NOMO-1 (cell line): Measurements from ENCODE around the gene FOXP1.

ENCODE experiments used
- DNase-seq, 2 experiments: peaks; one replicate each; lab custom pipeline; 2025; ENCODE audit not compliant: unreplicated experiment in 2 of 2; lab: John Stamatoyannopoulos, UW

The FOXP1 gene

DNA sequence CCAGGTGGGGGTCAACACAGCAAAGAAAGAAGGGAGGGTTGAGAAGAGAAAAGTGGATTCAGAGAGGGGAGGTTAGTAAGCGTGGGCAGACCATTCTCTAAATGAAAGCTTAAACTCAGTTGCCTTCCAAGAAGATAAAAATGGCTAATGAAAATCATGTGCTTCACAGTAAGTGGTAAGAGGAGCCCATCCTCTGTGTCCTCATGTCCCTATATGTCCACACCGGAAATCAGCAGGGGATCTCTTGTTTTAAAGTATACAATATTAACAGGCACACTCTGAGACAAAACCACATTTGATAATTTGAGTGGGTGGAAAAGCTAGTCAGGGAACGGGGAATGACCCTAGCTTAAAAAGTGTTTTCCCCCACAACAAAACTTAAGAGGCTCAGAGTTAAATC lies 4.4 kb upstream of the FOXP1 start:
- DNase-seq: no peak

DNA sequence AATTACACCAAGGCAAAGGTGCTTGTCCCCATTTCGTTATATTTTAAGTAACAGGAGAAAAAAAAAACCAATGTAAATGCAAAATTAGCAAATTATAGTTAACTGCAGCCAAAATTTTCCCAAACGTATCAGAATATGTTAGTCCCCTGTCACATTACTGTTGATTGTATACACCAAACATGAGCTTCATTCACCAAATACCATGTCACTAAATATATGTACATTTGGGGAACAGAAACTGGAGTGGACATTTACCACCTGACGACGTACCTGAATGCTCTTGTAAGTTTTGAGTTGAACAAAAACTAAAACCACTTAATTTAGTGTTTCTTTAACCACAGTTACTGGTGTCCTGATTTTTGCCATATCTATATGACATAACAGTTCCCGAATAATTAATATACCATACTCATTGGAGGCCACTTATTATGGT lies 3.3 kb upstream of the FOXP1 start:
- no peak for DNase-seq

DNA sequence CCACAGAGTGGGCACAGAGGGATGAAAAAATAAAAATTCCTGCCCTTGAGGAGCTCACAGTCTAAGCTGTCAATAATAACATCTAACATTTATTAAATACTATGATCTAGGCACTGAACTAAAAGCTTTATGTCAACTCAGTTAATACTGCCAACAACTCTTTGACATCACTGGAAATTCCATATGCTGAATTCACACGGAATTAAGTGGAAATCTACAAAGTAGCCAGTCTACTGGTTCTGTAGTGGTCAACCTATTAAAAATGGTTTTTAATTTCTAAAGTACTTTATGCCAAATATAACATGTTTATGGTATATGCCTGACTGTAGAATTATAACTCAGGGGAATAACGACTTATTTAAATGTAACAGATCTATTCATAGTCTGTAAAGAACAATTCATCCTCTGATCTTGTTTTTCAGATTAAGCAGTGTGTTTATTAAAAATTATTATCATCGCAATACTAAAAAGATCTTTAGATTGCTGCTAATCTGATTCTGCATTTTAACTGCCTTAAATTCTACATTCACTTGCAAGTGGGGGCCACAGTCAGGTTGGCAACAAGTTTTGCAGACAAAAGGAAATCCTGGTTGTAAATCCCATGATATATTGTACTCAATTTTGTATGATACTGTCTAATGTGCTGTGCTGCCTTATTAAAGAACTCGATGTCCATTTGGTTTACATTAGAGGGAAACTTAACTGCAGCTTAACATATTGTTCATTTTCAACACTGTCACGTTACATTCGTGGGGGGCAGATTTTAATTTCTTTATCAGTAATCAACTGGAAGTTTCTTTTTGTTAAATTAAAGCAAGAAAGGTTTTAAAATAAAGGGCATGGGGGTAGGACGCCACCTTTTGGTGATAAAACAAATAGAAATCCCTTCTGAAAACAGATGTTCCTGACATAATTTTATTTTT lies 2.6 kb upstream of the FOXP1 start:
- peak; percentile 14 to 27 for DNase-seq

DNA sequence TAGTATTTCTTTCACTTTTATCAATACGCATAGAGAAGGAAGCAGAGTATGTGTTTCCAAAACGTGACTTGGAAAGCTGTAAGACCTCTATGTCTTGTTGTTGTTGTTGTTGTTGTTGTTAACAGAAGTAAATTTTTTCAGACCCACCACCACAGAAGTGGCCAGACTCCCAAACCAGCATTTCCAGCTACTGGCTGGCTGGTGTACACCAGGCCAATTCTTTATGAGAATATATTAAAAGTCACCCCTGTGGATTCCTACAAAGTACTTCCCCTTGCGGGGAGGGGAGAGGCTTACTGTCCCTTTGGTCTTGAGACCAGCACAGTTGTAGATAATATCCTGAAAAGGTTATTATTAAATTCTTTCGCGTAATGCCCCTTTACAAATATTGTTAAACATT lies 1.6 kb upstream of the FOXP1 start:
- peak; percentile 55 to 59 for DNase-seq

DNA sequence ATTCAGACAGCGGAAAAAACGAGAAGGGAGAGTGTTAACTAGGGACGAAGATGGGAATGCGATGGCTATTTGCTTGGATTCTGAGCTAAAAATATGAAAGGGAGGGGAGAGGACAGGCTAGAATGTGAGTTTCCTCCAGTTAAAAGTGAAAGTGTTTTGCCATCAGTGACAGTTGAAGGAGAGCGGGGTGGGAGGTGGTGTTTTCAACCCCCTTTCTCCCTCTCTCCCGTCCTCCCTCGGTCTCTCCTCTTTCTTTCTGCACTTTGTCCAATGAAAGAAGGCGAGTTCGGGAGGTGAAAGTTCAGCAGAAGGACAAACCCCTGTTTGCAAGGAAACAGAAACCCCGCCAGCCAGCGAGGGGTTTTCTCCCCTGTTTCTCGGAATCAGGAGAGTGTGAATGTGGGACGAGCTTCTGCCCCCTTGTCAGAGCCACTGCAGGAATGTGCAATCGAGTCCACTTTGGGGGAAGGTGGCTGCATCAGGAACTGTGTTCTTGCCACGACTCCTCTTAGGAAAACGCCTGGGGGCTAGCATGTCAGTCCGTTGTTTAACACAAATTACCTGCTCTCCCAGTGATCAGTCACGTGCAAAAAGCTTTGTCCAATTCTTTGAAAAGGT lies 975 bp upstream of the FOXP1 start:
- peak; percentile 43 to 53 for DNase-seq

DNA sequence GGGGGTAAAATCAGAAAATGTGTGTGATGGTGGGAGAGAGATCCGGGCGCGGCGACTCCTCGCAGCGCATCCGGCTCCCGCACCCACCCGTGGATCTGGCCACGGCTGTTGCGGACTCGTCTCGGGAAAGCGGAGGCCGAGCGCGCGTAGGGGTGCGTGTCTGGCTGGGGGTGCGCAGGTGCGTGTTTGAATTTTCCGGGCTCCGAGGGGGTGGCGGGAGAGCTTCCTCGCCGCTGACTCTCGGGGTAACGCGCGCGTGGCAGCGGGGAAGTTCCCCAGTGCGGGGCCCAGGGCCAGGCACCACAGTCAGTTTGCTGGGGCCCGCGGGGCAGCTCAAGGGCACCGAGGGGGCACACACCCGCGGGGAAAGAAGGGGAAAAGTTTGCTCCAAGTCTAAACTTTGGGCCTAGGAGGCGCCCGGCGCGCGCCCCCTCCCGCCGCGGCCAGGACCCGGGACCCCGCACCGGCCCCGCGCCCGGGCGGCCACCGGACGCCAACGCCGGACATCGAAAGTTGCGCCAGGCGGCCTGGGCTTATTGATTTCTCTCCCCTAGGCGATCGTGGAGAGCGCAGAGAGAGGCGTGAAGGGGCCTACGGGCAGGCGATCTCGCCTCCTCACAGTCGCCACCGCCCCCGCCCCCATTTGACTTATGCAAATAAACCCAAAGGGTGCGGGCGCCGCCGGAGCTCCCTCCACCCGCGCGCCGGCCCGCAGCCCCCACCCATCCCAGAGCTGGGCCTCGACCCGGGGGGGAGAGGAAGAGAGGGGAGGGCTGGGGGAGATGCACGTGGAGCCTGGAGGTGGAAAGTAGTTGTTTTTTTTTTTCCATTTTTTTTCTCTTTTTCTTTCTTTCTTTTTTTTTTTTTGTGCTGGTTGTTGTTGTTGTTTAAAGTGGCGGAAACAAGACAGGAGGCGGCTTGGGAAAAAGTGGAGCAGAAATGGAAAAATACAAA lies 639 bp downstream of the FOXP1 start:
- DNase-seq: peak; percentile 50 to 68

DNA sequence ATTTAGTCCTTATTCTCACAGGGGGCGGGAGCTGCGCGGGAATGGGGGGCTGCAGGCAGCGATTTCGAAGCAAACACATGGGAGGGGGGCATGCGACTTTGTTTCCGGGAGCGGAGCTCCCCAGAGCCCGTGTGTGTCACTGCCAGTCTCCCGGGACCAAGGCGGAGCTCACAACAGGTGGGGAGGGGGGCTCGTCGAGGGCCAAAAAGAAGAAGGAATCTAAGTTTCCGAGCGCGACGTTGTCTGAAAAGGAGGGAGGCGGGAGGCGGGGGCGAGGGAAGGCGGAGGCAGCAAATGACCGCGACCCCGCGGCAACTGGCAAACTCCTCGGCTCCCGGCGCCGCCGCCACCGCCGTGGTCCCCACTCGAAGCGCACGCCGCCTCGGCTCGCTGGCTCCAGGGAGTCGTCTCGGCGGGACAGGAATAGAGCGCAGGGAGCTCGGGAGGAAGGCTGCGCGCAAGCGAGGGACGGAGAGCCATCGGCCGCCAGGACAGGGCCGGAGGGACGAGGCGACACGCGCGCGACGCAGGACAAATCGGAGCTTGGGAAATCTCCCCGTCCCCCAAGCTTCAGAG lies 1.4 kb downstream of the FOXP1 start:
- DNase-seq: peak; percentile 81 to 88

DNA sequence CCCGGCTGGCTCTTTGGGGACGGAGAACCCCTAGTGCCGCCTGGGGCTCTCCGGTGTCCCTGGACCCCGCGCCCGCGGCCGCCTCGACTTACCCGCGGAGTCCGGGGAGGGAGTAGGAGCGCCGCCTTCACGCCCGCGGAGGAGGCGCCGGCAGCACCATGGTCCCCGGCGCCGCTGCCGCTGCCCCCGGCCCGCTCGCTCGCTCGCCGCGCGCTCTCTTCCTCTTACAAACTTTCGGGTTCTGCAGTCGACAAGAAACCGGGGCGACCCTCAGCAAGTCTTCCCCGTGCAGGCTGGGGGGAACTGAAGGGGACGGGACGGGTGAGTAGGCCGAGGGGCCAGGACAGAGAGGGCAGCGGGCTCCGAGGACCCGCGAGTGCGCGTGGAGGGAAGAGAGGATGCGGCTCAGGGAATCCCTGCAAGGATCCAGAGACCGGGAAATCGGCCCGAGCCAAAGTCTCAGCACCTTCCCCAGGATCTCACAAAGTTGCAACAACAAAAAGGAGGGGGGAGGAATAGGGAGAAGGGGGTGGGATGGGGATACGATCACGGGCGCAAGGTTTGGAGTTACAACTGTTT lies 2.0 kb downstream of the FOXP1 start:
- DNase-seq: peak in 1 of 2 experiments; percentile 39

DNA sequence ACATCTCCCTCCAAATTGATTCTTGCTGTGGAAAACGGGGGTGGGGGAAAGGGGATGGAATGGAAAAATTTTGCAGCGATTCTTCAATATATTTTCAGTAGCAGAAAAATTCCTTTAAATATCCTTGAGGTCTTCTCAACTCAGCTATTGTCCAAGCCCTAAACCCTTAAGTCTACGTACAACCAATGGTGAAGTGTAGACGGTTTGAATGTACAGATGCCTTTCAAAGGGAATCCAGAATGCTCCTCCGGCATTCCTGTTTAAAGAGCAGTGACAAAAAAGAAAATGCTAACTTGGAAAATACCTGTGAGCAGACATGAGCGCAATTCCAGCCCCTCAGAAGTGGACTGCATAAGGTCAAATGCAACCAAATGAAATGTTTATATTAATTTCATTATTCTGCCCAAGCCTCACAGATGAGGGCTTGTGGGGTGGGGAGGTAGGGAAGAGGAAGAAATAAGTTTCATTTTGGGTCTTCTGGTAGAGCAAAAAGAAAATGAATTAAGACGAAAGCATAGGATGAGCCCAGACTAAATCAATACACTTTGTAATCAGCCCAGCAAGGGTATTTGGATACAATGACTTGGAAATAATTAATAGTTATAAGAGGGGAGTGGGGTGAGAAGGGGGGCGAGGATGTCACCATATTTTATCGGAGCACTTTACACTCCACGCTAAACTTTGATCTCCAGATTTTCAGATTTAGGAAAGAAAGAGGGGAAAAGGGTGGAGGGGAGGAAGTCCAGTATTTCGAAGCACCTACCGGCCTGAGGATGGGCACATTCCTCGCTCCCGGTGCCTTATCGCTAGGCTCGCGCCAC lies 2.7 kb downstream of the FOXP1 start:
- DNase-seq: no peak

DNA sequence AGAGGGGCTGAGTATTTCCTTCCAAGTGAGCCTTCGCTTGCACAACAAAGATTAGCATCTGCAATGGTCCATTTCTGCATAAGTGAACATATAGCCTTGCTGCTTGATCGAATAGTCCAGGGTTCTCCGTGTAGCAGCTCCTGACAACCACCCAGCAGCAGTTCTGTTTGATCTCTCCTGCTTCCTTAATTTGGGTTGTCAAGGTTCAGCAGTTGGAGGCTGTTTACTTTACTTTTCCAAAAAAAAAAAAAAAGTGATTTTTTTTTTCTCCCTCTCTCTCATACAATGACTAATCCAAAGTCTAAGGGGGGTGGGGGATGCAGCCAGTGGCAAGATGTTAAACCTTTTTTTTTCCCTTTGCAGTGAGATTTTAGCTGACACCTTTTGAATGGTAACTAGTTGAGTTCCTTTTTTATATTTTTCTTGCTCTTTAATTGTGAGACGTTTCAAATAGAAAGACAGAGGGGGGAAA lies 3.6 kb downstream of the FOXP1 start:
- DNase-seq: peak; percentile 63 to 70

DNA sequence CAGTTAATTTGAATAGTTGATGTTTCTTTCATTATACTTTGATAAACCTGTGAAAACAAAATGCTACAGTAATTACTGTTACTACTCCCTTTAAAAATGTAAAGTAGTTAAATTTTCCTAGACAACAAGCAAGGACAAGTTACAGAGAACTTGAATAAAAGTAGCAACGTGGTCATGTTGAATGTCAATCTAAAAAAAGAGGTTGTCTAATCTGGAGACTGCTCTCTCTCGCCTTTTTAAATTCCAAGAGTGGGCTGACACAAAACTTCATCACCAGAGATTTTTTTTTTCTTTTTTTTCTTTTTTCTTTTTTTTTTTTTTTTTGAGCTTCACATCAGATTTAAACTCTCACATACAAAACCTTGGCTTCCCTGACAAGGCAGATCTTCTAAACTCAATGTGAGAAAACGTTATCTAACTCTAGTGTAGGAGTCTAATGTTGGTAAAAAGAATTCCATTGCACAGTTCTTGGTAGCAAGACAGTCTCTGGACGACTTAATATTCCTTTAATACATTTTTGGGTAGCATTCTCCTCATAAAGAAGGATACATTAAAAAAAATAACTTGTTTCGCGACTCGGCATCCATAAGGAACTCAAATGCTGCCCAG lies 4.1 kb downstream of the FOXP1 start:
- no peak for DNase-seq

DNA sequence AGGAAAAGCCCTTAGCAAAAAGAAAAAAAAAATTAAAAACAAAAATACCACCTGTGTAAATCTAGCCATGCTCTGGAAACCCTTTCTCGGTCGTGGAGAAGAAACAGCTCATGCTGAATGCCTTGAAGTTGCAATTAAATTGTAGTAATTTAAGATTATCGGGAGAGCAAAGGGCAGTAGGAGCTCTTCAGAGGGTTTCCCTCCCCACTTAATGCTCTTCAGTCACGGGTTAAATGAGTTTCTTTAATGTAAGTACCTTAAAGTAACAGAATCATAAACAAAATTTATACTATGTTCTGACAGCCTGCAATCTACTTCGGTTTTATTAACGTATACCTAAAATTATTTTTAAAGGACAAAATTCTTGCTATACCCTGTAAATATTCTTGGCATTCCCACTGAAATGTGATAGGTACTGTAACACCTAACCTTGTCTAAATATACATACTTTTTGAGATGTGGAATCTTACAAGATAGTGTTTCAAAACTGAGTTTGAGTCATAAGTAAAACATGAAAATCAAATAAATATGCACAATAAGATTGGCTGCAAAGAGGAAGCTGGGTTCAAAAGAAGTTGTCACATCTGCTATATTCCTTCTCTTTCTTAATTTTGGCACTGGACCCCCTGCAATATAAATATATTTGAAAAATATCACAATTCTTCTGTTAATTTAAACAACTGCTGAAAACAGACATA lies 5.3 kb downstream of the FOXP1 start:
- DNase-seq: peak in 1 of 2 experiments; percentile 52

DNA sequence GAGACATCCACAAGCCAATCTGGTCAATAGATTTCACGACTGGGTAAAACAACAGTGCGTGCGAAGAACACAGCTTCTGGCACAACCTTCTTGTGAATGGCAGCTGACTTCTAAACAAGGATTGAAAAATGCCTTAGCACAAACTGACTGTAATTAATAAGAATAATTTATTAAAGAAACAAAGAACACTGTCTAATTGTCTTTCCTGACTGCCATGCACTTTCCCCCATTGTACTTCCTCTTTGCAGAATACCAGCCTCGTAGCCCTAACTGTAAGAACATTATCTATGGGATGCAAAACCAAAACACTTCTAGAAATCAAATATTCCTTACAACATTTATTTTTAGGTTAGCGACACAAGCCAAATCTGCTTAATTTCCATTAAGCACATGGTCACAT lies 6.5 kb downstream of the FOXP1 start:
- DNase-seq: peak; percentile 12 to 36

DNA sequence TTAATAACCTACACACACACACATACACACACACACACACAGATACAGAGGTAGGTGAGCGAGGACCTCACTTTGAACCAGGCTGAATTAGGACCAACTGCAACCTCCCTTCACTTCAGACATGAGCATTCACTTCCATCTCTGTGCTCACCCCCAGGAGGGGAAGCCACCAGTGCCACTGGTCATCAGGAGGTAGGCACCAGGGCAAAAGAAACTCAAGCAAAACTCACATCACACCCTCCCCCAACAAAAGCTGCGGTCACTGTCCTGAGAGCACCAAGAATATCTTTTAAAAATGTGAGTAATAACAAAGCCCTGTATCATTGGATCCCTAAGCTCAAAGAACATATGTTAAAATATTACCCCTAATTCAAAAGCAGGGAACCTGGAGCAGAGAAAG lies 8.1 kb downstream of the FOXP1 start:
- DNase-seq: no peak

DNA sequence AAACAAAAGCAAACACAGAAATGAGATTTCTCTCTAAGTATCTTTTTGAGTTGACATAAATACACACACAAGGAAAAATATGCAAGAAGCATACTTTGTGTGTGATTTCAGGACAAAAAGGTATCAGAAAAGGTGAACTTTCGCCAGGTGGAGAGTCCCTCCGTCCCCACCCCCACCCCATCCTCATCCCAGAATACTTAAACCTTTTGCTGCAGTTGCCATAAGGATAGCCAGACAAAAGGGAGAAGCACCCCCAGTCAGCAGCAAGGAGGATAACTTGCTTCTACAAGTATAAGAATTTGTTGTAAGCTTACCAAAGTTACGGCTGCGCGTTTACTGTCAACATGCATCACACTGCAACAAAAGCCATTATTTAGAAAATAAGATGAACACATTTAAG lies 10.3 kb downstream of the FOXP1 start:
- no peak for DNase-seq

DNA sequence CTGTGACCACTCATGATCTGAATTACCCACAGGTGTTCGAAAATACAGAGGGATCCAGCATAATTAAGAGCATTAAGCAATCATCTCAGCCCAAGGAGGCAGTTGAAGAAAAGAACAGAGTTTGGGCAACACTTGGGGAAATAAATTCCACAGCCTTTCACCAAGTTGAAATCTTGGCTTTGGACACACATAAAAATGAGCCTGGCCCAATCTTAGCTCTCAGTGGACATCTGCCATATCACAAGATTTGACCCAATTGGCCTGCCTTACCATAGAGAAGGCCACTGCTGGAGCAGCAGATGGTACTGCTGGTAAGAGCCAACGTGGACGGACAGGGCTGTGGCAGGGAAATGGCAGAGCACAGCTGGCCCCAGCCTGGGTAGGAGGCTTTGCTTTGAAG lies 13.0 kb downstream of the FOXP1 start:
- no peak for DNase-seq

DNA sequence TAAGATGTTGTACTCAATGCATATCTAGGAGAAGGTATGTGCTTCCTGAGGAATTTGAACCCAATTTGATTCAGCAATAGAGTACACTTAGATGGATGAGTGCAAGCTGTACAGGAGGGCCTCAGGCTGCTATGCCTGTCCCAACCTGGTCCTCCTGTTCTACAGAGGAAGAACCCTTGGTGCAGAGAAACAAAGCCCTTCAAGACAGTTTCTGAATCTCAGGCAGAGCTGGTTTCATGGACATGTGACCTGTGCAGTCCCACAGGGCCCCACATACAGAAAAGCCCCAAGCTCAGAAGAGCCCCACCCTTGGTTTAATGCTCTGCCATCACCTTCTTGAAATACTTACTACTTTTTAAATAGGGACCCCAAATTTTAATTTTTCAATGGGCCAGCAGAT lies 15.3 kb downstream of the FOXP1 start:
- no peak for DNase-seq

DNA sequence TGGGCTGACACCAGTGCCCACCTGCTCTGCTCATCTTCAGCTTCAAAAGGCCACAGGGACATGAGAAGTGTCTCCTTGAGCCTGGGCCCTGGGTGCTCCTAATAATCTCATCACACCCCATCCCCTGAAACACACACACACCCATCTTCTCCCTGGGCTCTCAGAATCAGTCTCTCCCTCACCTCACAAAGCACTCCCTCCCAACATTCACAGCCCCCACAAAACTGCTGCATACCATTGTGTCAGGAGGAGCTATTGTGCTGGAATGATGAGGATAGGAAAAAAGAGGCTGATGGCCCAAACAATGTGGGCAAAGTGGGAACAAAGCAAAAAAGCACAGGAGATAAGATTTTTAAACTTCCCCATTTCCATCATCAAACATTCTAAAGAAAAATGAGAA lies 16.8 kb downstream of the FOXP1 start:
- no peak for DNase-seq
